NCI-H1930 (cell line): ENCODE measurements around the gene CENPO.

Experiments
- DNase-seq, 2 experiments: peaks; one replicate each; lab custom pipeline; 2025; lab: John Stamatoyannopoulos, UW

Gene CENPO, protein sequence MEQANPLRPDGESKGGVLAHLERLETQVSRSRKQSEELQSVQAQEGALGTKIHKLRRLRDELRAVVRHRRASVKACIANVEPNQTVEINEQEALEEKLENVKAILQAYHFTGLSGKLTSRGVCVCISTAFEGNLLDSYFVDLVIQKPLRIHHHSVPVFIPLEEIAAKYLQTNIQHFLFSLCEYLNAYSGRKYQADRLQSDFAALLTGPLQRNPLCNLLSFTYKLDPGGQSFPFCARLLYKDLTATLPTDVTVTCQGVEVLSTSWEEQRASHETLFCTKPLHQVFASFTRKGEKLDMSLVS

DNA sequence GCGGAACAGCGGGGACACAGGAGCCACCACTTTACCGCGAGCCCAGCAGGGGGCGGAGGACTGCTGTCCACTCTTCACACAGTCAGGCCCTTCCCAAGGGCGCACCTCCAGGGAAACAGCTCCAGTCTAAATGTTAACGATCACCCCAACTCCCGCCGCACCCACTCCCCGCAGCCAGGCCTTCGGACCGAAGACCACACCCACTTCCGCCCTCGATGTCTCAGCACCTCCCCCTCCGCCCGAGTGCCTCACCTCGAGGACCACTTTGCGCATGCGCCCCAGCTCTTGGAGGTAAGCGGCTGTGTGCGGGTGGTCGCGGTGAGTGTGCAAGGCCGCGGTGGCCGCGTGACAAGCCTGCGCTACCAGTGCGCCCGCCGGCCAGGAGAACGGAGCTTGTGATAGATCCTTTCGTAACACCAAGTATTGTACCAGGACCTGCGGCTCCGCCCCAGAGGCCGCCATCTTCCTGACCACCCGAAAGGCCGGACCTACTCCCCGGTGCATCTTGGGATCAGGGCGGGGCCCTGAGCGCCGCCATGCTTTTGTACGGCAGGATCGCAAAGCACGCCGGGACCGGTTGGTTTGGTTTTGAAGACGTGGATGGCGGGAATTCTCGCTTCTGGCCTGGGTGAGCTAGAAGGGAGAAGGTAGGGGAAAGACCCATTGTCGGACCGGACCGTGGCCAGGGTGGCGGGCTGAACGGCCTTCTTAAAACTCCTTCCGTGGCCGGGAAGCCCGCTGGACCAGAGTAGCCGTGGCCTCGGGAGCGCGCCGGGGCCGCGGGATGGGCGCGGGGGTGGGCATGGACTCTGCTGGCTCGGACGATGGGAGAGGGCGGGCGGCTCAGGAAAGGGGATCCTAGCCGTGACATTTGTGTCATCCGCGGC is at the start of gene CENPO, which contains the start of gene PTRHD1:
Gene CENPO, plus strand, starts transcription at position 552 of the 887 bp plus-strand sequence. CDS start 495 bp downstream, outside the sequence.
Gene PTRHD1, minus strand, starts transcription at position 518 of the 887 bp plus-strand sequence. Its CDS starts 14 bp downstream, at position 504.
- DNase-seq: peak; percentile 95 to 96

DNA sequence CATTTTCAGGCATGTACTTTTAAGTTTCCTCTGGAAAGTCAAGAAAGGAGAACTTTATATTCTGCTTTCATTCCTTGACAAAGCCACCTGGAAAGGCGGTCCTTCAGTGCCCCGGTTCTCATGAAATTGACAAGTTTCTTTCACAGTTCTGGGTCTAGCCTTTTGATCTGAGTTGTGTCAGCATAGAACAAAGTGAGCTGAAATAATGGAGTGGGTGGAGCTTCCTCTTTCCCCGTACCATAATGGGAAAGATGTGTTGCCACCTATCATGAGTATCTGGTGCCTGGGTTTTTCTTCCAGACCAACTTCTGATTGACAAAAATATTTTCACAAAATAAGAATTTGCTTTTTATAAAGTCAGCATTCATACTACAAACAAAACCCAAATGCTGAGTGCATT is 49.3 kb upstream of the CENPO start:
- DNase-seq: no peak

- no peak for DNase-seq
Observed at GRCh38 chr2:24744356-24744755, 48.9 kb upstream of the CENPO start.

- DNase-seq: no peak
Observed at GRCh38 chr2:24745825-24746224, 47.4 kb upstream of the CENPO start.

- no peak for DNase-seq
Observed at GRCh38 chr2:24747299-24747698, 45.9 kb upstream of the CENPO start.

GRCh38 chr2:24749069-24749691 is 44.0 kb upstream of the CENPO start:
- no peak for DNase-seq

DNA sequence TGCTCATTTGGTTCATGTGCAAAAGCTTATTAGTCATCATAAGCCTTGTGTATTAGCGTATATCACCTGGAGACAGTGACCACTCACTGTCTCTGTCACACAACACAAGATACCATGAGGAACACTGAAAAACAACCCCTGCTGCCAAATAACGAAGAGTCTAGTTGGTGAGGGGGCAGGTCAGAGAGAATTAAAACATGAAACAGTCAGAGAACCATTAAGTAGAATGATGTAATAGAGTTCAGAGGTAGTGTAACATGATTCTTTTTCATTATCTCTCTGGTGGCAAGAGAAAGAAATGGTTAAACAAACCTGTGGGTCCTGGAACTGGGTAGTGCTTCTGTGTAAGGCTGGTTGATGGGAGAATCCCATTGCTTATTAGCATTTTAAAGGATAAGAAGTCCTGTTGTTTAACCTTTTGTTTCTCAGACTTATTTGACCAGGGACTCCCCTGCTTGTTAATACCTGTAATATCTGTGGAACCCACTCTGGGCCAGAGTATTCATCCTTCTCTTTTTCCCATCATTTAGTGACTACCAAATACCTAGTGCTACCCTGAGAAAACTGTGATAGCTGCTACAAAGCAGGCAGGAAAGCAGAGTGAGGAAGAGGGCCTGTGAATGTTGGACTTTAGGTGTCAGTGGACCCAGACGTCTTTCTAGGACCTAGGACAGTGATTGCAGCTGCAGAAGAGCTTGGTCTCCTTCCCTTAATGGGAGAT is 38.1 kb upstream of the CENPO start:
- no peak for DNase-seq

- DNase-seq: no peak
Observed at GRCh38 chr2:24756789-24757188, 36.4 kb upstream of the CENPO start.

- no peak for DNase-seq
Observed at GRCh38 chr2:24761866-24762265, 31.4 kb upstream of the CENPO start.

- no peak for DNase-seq
Observed at GRCh38 chr2:24762518-24762917, 30.7 kb upstream of the CENPO start.

DNA sequence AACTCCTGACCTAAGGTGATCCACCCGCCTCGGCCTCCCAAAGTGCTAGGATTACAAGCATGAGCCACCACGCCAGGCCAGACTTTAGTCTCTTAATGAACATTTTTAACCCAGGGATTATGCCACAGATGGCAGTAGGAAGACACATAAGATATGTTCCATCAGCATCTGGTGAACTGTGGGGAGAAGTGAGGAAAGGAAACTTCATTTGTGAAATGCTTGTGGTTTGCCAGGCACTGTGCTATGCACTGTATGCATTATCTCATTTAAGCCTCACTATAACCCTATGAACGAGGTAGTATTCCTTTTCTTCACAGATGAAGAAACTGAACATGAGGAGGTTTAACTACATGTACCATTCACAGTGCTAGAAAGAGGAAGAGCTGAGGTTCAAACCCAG is 29.4 kb upstream of the CENPO start:
- DNase-seq: no peak

DNA sequence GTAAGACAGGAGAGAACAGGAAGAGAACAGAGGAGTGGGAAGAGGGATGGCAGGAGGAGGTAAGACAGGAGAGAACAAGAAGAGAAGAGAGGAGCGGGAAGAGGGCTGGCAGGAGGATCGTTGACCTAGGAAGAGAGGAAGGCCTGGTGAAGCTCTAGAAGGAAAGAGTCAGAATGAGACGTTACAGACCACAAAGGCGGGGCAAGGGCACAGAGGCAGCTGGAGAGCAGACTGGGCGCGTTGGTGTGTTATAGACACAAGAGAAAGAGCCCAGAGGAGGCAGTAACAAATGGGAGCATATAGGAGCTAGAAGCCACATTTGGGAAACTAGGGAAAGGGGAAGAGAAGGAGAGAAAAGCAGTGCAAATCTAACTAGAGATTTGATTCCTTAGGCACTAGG is 26.6 kb upstream of the CENPO start:
- no peak for DNase-seq

DNA sequence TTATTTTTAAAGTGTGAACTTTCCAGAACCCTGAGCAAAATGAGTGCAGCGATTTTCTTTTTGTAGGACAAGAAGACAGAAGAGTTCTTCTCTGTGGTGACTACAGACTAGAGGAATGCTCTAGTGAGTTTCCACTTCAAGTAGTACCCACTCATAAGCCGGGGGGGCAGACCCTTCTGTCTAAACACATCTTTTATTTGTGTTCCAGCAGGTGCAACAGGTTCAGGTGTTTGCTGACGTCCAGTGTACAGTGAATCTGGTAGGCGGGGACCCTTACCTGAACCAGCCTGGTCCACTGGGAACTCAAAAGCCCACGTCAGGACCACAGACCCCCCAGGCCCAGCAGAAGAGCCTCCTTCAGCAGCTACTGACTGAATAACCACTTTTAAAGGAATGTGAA is 25.2 kb upstream of the CENPO start:
- DNase-seq: no peak

GRCh38 chr2:24768601-24769000 is 24.6 kb upstream of the CENPO start:
- DNase-seq: no peak

GRCh38 chr2:24771061-24771460 is 22.2 kb upstream of the CENPO start:
- DNase-seq: no peak

GRCh38 chr2:24771764-24772586 is 21.2 kb upstream of the CENPO start:
- no peak for DNase-seq

DNA sequence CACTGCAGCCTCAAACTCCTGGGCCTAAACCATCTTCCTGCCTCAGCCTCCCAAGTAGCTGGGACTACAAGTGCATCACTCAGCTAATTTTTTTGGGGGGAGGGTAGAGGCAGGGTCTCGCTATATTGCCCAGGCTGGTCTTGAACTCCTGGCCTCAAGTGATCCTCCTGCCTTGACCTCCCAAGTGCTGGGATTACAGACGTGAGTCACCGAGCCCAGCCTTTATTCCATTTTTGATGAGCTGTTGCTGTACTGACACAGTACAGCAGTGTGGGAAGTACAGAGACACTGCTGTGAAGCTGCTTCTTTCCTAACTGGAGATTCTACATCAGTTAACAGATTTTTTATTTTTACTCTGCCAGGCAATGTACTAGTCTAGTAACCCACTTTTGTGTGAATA is 18.9 kb upstream of the CENPO start:
- no peak for DNase-seq

GRCh38 chr2:24779116-24779515 is 14.1 kb upstream of the CENPO start:
- no peak for DNase-seq

- no peak for DNase-seq
Observed at GRCh38 chr2:24783641-24784040, 9.6 kb upstream of the CENPO start.

DNA sequence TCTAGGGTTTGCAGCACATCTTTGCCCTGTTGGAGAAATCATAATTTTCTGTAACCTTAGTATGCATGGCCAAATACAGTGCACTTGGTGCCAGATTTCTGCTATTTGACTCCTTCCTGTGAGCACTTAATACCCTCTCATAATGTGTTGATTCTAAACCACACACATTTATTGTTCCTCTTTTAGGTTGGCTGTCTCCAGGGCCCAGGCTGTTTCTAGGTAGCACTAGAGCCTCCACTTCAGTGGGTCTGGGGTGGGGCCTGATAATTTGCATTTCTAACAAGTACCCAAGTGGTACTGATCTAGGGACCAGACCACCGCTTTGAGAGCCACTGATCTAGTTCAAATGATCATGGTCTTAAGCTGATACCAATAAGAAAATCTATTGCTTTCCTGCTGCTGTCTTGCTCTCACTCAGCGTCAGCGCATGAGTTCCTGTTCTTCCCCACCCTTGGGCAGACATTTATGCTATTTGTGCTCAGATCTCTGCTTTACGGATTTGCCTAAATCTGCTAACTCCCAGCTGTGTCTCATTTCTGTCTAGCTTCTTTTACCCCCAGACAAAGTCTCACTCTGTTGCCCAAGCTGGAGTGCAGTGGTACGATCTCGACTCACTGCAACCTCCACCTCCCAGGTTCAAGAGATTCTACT is 7.4 kb upstream of the CENPO start:
- DNase-seq: no peak

- DNase-seq: no peak
Observed at GRCh38 chr2:24787532-24787931, 5.7 kb upstream of the CENPO start.
